ENCODE results near the gene GYS2.

GRCh38 chr12:21499765-21500164, 104.9 kb downstream of the GYS2 start:
- TF ChIP-seq, protein P1, sequence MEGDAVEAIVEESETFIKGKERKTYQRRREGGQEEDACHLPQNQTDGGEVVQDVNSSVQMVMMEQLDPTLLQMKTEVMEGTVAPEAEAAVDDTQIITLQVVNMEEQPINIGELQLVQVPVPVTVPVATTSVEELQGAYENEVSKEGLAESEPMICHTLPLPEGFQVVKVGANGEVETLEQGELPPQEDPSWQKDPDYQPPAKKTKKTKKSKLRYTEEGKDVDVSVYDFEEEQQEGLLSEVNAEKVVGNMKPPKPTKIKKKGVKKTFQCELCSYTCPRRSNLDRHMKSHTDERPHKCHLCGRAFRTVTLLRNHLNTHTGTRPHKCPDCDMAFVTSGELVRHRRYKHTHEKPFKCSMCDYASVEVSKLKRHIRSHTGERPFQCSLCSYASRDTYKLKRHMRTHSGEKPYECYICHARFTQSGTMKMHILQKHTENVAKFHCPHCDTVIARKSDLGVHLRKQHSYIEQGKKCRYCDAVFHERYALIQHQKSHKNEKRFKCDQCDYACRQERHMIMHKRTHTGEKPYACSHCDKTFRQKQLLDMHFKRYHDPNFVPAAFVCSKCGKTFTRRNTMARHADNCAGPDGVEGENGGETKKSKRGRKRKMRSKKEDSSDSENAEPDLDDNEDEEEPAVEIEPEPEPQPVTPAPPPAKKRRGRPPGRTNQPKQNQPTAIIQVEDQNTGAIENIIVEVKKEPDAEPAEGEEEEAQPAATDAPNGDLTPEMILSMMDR (IDR thresholded peaks at IDR 0.05) = no peak
- no peak for TF ChIP-seq POLR2A (IDR thresholded peaks at IDR 0.05)

Data from thyroid gland (tissue), 4 donors.